Measurements from ENCODE around the gene TP53AIP1.

GRCh38 chr11:128956401-128957201, 13.9 kb upstream of the TP53AIP1 start:
- peak; percentile 72 to 88 (median 74) for TF ChIP-seq CTCF (IDR thresholded peaks at IDR 0.05)
- TF ChIP-seq POLR2A (IDR thresholded peaks at IDR 0.05): no peak
